Hematopoietic multipotent progenitor cell treated with erythropoietin and hydrocortisone succinate and interleukin-3 and kit ligand, for 8 days (in vitro differentiated cells): ENCODE measurements around the gene SLU7.
"Not testable (repeated sequence)": the region's sequence is repeated elsewhere in the genome, so short reads cannot be mapped to it uniquely, and the experiment has no call there.

Experiments used
- DNase-seq: peaks from one replicate; pipeline ENCODE4 v3.0.0-alpha.2; 2015

Gene SLU7

DNA sequence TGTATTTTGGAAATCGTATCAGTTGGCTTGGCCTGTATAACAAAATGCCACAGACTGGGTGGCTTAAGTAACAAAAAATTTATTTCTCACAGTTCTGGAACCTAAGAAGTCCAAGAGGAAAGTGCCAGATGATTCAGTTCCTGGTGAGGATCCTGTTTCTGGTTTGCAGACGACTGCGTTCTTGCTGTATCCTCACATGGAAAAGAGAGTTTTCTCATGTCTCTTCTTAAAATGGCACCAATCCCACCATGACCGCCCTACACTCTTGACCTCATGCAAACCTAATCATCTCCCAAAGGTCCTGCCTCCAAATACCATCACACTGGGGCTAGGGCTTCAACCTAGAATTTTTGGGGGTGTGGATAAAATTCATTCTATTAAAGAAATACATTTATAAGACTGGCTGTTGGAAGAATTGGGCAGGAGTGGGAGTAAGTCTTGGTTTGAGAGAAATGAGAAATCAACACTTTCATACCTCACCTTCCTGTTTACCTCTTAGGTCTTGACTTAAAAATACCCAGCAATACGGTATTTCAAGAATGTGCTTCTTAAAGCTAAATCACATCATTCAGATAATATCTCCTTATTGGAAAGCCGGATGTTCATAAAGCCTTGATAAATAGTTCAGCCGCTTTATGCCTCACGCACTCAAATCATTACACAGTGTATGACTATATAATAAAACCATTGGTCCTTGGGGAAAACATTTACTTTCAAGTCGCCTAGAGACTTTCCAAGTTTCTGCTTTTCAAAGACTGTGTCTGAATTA, 31.5 kb upstream of the SLU7 start:
- no peak for DNase-seq

DNA sequence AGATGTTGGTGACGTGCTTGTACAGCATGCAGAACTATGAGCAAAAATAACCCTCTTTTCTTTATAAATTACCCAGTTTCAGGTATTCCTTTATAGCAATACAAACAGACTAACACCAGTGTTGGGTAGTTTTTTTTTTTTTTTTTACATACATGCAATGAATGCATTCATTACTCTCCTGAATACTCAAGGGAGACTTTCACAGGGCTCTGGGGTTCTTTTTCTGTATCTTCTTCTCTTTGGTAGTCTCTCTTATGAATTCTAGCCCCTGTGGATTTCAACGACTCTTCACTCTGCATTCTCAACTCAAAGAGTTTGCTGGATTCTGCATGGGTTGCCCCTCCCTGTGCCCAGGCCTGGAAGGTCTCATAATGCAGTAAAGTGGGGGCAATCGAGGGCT, 30.6 kb upstream of the SLU7 start:
- DNase-seq, result no peak

- DNase-seq, result no peak
Measured at GRCh38 chr5:160448886-160449285, 30.0 kb upstream of the SLU7 start.

DNA sequence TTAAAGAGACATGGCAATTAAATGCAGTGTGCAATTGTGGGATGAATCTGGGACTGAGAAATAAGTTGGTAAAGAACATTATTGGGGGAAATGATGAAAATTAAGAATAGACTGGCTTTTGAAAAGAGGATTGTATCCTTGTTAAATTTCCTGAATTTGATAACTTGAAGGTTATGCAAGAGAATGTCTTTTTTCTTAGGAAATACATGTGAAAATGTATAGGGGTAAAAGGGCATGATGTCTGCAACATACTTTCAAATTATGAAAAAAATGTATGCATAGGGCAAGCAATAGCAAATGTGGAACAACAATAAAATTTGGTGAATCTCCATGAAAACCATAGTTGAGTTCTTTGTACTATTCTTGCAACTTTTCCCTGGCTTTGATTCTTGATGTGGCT, 26.9 kb upstream of the SLU7 start:
- no peak for DNase-seq

DNA sequence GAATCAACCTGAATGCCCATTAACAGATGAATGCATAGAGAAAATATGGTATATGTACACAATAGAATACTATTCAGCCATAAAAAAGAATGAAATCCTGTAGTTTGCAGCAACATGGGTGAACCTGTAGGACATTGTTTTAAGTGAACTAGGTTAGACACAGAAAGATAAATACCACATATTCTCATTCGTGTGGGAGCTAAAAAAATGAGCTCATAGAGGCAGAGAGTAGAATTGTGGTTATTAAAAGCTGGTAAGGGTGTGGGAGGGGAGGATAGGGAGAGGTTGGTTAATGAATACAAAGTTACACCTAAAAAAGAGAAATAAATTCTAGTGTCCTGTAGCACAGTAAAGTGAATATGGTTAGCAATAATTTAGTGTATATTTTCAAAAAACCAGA, 26.3 kb upstream of the SLU7 start:
- DNase-seq, result no peak

DNA sequence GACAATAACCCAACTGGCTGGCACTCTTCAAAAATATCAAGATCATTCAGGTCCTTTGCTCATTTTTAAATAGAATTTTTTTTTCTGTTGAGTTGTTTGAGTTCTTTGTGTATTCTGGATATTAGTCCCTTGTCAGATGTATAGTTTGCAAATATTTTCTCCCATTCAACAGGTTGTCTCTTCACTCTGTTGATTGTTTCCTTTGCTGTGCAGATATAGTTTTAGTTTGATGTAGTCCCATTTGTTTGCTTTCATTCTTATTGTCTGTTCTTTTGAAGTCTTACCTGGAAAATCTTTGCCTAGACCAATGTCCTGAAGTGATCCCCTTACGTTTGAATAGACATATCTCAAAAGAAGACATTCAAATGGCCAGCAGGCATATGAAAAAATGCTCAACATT, 25.5 kb upstream of the SLU7 start:
- no peak for DNase-seq

DNA sequence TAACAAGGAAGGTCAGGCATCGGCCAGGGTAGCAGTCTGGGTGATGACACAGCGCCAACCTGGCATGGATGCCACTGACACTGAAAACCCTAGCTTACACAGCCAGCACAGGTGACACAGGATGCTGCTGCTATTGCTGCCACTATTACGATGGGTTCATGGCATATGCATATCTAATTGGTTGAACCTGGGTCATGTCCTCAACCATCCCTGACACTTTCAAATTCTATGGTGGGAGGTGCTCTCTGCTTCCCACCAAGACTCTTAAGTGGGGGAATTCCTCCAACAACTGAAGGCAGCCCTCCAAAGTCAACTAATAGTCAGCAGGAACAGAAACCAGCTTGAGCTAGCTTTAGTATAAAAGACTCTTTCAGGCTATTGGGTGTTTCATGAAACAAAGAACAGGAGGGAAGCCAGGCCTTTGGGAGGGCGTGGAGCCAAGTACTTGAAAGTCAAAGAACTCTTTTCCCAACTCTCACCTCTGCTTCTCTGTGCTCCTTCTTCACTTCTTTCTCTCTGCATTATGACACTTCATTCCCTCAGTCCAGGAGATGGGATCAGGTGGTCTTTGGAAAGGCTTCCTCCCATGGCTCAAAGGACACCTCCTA, 24.0 kb upstream of the SLU7 start:
- no peak for DNase-seq

- no peak for DNase-seq
Measured at GRCh38 chr5:160441311-160441781, 22.5 kb upstream of the SLU7 start.

DNA sequence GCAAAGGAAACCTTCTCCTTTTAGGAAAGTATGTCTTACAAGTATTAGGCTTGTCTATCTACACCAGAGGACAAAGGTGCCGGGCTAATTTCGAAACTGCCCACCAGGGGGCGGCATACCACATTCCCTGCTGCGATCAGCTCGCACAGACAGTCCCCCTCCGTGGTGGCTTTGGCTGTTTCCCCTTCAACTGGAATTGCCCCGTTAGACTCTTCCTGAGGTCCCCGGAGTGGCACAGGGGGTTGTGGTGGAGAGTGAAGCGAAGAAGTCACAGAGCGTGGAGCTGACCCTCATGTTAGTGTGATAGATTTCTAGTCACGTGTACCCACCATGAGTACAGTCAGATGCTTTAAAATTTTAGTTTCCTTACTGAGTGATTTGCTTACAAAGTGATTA, 20.3 kb upstream of the SLU7 start:
- DNase-seq, result peak; percentile 85

DNA sequence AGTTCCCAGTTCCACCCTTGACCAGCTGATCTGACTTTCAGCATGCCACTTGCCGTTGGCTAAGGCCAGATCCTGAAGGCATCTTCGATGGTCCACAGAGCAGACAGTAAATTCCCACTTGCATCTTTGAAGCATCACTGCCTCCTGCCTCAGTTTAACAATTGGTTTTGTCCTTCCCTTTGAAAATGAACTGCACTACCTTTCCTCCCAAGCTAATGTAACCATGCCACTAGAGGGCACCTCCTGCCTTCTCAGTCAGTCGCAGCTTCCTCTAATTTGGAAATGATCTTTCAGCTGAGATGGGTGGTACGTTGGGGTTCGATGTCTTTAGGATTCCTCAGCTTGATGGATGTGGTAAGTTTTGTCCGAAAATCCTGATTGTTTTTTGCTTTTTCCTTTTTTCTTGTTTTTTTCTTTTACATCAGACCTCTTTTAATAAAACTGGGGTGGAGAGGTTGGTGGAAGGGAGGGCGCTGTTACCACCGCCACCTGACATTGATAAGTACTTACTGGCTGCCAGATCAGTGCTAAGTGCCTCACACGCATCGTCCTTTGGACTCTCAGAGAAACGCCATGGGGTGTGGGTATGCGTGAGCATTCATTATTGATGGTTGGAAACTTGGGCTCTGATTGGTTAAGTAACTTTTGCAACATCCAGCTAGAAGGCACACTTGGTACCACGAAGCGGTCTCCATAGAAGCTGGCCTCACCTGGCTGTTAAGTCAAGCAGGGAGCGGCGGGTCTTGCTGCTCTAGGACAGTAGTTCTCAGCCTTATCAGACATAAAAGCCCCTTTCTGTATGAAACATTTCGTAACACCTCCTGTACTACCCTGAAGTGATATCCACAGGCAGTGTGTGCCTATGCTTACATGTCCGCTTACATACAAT, 19.7 kb upstream of the SLU7 start:
- DNase-seq, result peak; percentile 80

- DNase-seq, result no peak
Measured at GRCh38 chr5:160437271-160437670, 18.4 kb upstream of the SLU7 start.

DNA sequence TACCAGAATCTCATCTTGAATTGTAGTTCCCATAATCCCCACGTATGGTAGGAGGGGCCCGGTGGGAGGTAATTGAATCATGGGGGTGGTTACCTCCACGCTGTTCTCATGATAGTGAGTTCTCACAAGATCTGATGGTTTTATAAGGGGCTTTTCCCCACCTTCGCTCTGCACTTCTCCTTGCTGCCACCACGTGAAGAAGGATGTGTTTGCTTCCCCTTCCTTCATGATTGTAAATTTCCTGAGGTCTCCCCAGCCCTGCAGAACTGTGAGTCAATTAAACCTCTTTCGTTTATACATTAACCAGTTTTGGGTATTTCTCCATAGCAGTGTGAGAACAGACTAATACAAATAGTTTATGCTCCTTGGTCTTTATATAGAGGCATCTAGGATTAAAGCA, 17.8 kb upstream of the SLU7 start:
- not testable (repeated sequence) for DNase-seq

GRCh38 chr5:160436017-160436416, 17.1 kb upstream of the SLU7 start:
- DNase-seq, result no peak

DNA sequence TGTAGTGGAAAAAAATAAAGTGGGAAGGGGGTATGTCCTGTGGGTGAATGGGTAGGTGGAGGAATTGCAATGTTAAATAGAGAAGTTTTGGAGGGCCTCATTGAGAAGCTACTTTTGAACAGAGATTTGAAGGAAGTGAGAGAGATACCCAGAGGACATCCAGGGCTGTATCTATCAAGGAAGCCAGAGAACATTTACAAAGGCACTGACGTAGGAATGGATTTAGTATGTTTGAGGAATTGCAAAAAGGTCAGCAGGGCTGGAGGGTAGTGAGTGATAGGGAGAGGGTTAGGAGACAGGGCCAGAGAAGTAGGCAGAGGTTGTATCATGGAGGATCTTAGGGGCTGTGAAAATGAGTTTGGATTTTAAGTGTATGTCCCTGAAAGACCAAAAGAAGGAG, 16.7 kb upstream of the SLU7 start:
- no peak for DNase-seq

GRCh38 chr5:160434022-160434531, 15.2 kb upstream of the SLU7 start:
- no peak for DNase-seq

DNA sequence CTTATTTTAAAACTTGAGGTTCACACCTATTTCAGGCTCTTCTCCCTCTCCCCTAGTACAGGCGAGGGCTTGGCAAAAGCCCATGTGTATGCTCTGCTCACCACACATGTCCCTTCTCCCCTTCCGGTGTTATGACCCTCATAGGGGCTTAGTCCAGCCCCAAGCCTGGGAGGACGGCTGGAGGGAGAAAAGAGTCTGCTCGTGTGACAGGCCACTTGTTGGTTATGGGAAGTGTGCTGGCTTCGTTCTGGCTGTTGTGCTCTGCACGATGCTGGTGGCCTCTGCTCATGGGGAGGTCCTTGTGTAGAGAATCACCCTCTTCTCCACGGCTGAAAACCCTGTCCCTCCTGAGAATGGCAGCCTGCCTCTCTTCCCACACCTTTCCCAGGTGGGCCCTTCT, 13.9 kb upstream of the SLU7 start:
- DNase-seq, result no peak

- DNase-seq, result no peak
Measured at GRCh38 chr5:160432196-160432595, 13.3 kb upstream of the SLU7 start.

DNA sequence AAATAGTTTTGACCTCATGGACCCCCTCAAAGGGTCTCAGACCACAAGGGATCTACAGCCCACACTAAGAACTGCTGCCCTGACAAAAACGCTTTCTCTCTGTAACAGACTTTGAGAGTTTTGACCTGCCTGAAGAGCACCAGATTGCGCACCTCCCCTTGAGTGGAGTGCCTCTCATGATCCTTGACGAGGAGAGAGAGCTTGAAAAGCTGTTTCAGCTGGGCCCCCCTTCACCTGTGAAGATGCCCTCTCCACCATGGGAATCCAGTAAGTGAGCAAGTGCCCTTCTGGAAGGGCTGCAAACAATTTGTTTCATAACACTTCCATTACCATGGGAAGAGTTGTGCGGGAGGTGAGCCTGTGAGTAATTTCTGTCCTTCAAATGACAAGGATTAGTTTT, 8.7 kb upstream of the SLU7 start:
- DNase-seq, result no peak

GRCh38 chr5:160423099-160423498, 4.2 kb upstream of the SLU7 start:
- no peak for DNase-seq

- DNase-seq, result peak; percentile 98
Measured at GRCh38 chr5:160421625-160422258, 2.9 kb upstream of the SLU7 start, which contains the start of gene PTTG1. Gene PTTG1 (plus strand): TSS chr5:160421855. CDS start chr5:160422313, 458 bp downstream.

DNA sequence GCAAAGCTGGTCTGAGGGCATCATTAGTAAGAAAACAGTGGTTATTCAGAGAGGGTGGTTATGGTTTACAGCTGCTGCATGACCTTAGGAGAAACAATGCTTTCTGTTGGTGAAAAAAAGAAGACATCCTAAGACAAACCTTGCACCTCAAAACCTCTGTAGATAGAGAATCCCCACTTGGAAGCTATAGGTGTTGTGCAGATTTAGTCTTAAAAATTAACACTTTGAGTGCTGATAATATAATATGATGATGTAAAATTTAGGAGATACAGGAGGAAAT, 1.4 kb upstream of the SLU7 start:
- no peak for DNase-seq

GRCh38 chr5:160419458-160420330, 813 bp upstream of the SLU7 start:
- no peak for DNase-seq
